T47D (cell line): ENCODE results near the gene CRADD.
"Not testable (repeated sequence)": the region's sequence is repeated elsewhere in the genome, so short reads cannot be mapped to it uniquely, and the experiment has no call there.

Experiments
- DNase-seq, 2 experiments: peaks; one replicate each; pipeline versions ENCODE4 v3.0.0 to v3.0.0-alpha.2; 2011 to 2012; ENCODE audit warnings: low read depth in 1 of 2, low spot score in 1 of 2
- JUND ChIP-seq: IDR thresholded peaks from 2 replicates; pipeline ENCODE4 v1.6.1; 2012; ENCODE audit warnings: low read depth
- in situ Hi-C: cut with HindIII; loops from 2 replicates; pipeline ENCODE4 v1.10.0; 2016; ENCODE audit warnings: low sequenced_read_pairs, low pct_unique_long_range_greater_than_20kb

CRADD gene

DNA sequence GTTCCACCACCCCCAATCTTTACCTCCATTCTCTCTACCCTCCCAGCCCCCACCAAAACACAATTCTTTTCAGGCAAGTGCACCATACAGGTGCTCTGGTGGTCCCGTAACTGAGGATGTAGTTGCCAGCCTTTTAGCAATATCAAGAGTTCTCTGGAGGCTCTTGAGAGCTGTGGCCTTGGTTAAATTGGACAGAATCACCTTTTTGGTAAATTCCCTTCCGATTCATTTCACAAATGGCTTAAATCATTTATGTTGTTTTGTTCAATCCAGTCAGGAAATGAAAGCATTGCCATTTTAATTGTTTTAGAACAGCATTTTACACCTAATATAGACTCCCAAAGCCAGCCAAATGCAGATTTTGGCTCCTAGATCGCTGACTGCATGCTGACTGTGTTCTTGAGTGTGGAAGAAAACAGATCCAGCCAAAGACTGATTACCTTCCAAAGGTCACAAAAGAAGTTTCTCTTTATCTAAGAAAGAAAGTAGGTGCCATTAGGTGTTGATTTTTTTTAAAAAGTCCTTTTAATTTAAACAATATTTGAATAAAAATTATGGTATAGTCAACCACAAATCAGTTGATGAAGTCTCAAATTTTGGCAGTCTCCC lies 25.6 kb downstream of the CRADD start:
- in situ Hi-C loops = no loop called here
- DNase-seq = no peak
- no peak for TF ChIP-seq JUND

DNA sequence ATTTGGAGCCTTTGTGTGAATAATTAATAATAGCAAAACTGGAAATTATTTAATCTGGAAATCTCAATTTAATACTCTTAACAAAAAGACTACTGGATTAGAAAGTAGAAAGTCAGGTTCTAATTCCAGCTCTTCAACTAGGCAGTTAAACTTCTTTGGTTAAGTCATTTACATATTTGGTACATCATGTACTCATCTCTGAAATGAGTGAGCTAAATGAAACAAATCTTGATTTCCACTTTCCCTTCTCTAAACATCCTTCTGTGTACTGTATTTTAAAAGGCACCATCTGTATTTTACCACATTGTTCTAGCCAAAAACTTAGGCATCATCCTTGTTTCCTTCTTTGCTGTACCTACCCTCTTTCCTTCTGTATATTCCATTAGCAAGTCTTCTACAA lies 26.9 kb downstream of the CRADD start:
- peak in 1 of 2 experiments; percentile 50 for DNase-seq
- no peak for TF ChIP-seq JUND

DNA sequence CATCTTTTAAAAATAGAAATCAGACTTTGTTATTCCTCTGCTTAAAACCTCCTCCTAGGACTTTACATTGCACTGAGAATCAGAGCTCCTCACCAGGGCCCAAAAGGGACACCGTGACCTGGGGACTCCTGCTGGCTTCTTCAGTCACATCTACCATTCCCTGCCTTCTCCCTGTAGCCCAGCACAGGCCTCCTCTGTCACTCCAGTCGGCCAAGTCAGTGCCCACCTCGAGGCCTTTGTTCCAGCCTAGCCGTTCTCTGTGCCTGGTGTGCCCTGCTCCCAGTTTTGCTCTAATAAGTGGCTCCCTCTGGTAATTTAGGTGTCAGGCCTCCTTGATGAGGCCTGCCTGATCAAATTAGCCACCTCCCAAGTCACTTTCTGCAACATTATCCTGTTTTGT lies 27.4 kb downstream of the CRADD start:
- TF ChIP-seq JUND = no peak
- DNase-seq = no peak
- in situ Hi-C loops = no loop called here

More for the DNA sequence above, 26.9 kb downstream of the CRADD start:
- in situ Hi-C loops = no loop called here

DNA sequence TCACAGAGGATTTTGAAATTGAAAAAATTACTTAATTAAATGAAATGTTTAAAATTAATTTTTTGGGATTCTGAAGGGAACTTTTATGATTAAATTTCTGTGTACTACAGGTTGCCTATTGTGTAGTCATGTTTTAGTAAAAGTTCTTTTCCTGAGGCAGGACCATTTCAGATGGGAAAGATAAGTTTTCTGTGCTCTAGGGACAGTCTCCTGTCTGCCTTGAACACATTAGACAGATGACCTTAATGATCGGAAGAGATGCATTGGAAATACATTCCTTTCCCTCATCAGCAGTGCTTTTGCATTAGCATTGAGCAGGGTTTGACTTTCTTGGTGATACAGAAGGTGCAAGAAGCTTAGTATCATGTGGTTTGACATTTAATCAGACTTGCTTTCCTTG lies 28.1 kb downstream of the CRADD start:
- no peak for DNase-seq
- TF ChIP-seq JUND = no peak

DNA sequence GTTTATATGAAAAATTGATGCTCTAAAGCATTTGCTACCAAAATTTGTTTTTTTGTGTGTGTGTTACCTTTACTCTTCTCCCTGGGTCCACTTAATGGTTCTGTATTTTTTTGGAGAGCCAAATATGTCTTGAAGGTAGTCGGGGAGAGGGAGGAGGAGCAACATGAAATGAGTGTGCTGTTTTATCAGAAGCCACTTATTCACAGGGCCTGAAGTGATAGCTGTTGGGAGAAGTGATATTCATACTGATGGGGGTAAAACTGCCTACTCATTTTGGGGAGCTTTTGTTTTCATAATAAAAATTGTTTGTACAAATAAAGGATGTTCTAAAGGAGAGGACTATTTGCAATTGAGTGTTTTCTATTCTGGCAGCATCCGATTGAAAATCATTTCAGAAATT lies 29.2 kb downstream of the CRADD start:
- DNase-seq = no peak
- in situ Hi-C loops = no loop called here
- TF ChIP-seq JUND = no peak

More for the DNA sequence above, 28.1 kb downstream of the CRADD start:
- in situ Hi-C loops = no loop called here

DNA sequence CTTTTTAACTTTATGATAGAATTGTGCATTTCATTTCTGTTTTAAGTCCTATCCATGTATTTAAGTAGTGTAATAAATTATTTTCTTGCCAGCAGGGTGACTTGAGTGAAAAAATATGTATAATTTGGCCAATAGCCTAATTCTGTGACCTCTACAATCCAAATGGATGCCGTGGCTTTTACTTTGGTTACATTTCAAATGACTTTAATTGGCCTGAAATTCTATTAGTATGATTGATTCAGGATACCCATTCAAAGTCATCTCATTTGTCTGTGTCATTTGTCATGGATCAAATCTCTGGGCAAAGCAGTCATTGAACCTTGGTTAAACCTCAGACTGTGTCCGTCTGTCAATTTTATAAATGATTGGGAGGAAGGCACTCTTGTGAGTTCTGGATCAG lies 29.6 kb downstream of the CRADD start:
- in situ Hi-C loops = no loop called here
- TF ChIP-seq JUND = no peak
- DNase-seq = no peak

DNA sequence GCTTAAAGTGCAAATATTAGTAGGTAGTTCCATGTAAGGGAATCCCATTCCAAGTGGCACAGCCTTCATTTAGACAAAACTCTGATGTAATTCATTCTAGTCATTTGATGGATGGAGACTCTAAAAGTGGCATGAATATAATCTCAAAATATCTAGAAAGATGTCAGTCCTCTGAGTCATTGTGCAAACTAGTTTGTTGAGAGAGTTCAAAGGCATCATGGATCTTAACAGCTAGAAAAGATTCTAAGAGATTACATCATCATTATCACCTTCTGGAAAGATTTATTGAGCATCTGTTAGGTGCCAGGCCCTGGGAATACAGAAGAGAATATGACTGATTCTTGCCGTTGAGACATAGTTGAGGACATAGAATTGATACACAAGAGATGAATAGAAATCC lies 30.7 kb downstream of the CRADD start:
- no peak for TF ChIP-seq JUND
- no peak for DNase-seq
- in situ Hi-C loops = no loop called here

DNA sequence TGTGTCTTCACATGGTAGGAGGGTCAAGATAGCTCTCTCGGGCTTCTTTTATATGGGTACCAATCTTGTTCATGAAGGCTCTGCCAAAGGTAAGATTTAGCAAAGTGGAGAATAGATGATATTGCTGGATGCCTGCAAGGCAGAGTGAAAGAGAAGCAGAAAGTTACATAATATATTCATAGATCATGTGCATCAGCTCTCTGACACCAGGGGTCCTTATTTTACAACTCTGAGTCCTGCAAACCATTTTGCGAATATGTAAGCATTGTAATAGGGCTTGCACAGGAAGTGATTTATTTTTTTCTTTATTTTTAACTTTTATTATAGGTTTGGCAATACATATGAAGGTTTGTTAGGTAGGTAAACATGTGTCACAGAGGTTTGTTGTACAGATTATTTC lies 31.8 kb downstream of the CRADD start:
- TF ChIP-seq JUND = no peak
- in situ Hi-C loops = no loop called here
- no peak for DNase-seq

DNA sequence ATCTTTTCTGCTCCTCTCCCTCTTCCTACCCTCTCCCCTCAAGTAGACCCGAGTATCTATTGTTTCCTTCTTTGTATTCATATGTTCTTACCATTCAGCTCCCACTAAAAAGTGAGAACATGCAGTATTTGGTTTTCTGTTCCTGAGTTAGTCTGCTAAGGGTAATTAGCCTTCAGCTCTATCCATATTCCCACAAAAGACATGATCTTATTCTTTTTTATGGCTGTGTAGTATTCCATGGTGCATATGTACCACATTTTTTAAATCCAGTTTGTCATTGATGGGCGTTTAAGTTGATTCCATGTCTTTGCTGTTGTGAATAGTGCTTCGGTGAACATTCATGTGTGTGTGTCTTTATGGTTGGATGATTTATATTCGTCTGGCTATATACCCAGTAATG lies 32.2 kb downstream of the CRADD start:
- no peak for TF ChIP-seq JUND
- no peak for DNase-seq
- in situ Hi-C loops = no loop called here

DNA sequence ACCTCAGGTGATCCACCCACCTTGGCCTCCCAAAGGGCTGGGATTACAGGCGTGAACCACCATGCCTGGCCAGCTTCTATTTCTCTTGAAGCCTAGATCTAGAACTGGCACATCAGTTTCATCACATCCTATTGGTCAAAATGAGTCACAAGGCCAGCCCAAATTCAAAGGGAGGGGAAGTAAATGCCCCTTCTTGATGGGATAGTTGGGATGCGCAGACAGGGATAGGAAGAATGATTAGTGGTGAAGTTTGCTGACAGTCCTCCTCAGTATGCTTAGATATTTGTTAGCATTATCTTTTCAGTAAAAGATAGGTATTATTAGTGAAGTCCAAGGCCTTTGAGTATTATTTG lies 33.4 kb downstream of the CRADD start:
- DNase-seq = no peak
- in situ Hi-C loops = no loop called here
- no peak for TF ChIP-seq JUND

DNA sequence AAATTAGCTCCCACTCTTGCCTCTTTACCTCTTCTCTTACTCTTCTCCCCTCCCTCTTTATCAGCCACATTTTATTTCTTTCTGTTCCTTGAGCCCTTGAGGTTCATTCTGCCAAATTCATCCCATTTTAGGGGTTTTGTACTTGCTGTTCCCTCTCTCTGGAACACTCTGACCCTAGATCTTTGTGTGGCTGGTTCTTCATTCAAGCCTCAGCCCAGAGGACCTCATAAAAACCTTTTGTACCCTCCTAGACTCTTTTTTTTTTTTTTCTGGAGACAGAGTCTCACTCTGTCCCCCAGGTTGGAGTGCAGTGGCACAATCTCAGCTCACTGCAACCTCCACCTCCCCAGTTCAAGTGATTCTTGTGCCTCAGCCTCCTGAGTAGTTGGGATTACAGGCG lies 34.3 kb downstream of the CRADD start:
- in situ Hi-C loops = not testable (repeated sequence)

DNA sequence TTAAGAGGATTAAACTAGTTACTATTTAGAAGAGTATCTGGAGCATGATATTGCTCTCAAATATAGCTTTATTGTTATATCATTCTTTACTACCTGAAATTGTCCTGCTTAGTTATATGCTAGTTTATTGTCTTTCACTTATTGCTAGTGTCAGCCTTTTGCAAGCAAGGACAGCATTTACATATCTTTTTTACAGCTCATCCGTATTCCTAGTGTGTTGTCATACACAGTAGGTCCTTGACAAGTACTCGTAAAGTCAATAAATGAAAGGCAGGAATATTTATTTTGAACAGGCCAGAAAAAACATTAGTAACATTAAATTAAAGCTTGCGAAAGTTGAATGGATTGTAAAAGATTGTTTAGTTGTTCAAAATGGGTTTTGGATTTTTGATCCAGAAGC lies 35.0 kb downstream of the CRADD start:
- DNase-seq = no peak
- in situ Hi-C loops = no loop called here
- TF ChIP-seq JUND = no peak

More for the DNA sequence above, 34.3 kb downstream of the CRADD start:
- not testable (repeated sequence) for DNase-seq

DNA sequence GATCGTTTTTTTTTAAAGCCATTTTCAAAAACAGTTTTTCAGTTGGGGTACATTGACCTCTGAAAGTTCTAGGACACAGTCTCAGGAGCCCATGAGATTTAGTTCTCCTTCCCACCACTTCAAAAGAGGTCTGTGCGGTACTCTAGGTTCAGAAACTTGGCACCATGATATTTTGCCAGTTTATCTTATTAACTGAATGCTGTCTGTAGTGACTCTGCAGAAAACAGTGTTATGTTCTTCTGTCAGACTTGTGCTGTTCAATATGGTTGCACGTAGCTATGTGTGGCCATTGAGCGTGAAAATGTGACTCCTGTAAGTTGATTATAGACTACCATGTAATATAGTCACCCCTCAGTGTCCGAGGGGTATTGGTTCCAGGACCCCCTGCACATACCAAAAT lies 35.9 kb downstream of the CRADD start:
- DNase-seq = no peak
- TF ChIP-seq JUND = no peak
- in situ Hi-C loops = no loop called here

DNA sequence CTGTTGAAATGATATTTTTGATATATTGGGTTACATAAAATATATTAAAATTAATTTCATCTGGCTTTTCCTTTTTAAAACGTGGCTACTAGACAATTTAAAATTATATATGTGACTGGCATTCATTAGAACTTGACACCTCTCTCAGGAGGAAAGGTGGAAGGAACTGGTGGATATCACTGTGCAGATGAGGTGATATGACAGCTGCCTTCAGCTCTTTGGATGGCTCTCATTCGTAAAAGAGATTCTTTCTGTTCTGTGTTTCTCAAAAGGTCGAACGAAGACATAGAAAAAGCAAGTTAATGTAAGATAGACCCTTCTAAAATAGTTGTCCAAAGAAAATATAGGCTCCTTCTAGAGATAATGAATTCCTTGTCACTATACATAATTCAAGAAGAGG lies 36.6 kb downstream of the CRADD start:
- DNase-seq = no peak
- TF ChIP-seq JUND = no peak
- in situ Hi-C loops = no loop called here
